OCI-LY7 (cell line): ENCODE results near the gene MAP3K8. TPM values are rescaled to one million over a fixed set of nuclear protein-coding genes. Genes with fewer than 3 reads are reported as not detected.
A peak's percentile ranks its signal among the peaks of the same experiment; 100 is the strongest.

Source experiments
- Bru-seq: library from RNA; stranded (reverse); fragments of 400-500 nt; gene quantifications from one replicate; lab custom pipeline; 2021; lab: Mats Ljungman, UMichigan
- BruChase-seq, 2 experiments: library from RNA; stranded (reverse); fragments of 400-500 nt; gene quantifications; one replicate each; lab custom pipeline; 2021; lab: Mats Ljungman, UMichigan
- BruUV-seq: library from RNA; stranded (reverse); fragments of 400-500 nt; replicated peaks from 2 replicates; lab custom pipeline; 2021; lab: Mats Ljungman, UMichigan
- CTCF ChIA-PET: fragments of 300-600 bp; sonication (Branson Sonifier 250); formaldehyde crosslinking; loops from one replicate; lab custom pipeline; 2022; ENCODE audit warnings: antibody characterized with exemption; ENCODE audit not compliant: unreplicated experiment; lab: Charles Lee
- POLR2A ChIA-PET: fragments of 300-600 bp; sonication (Branson Sonifier 250); formaldehyde crosslinking; loops from one replicate; lab custom pipeline; 2022; ENCODE audit warnings: antibody characterized with exemption; lab: Charles Lee
- DNase-seq: peaks from one replicate; pipeline ENCODE4 v3.0.0-alpha.2; 2015; ENCODE audit warnings: low spot score
- H2AFZ ChIP-seq: fragments of 200-600 bp; sonication (generic), shearing (Covaris generic); 2 replicates; pipeline ENCODE4 v1.6.1; 2014; ENCODE audit warnings: mild to moderate bottlenecking, antibody characterized with exemption, low read length, moderate library complexity
- H3K27ac ChIP-seq: fragments of 200-600 bp; sonication (generic); 2 replicates; pipeline ENCODE4 v1.5.1; 2014; ENCODE audit warnings: mixed run types, low read depth, mild to moderate bottlenecking, moderate library complexity, low read length, inconsistent platforms; ENCODE audit not compliant: poor library complexity, severe bottlenecking
- H3K36me3 ChIP-seq: fragments of 200-600 bp; sonication (generic); 2 replicates; pipeline ENCODE4 v1.6.1; 2014; ENCODE audit warnings: mild to moderate bottlenecking, antibody characterized with exemption, low read length, moderate library complexity, mixed read lengths; ENCODE audit not compliant: insufficient read depth
- H3K4me1 ChIP-seq: fragments of 200-600 bp; sonication (generic); 2 replicates; pipeline ENCODE4 v1.5.1; 2014; ENCODE audit warnings: mild to moderate bottlenecking, low read length; ENCODE audit not compliant: insufficient read depth, poor library complexity, severe bottlenecking
- H3K4me2 ChIP-seq: fragments of 200-600 bp; sonication (generic); 2 replicates; pipeline ENCODE4 v1.6.1; 2014; ENCODE audit warnings: mild to moderate bottlenecking, low read length
- H3K4me3 ChIP-seq: fragments of 200-600 bp; sonication (generic); 2 replicates; pipeline ENCODE4 v1.5.1; 2014; ENCODE audit warnings: mild to moderate bottlenecking, low read depth, low read length; ENCODE audit not compliant: poor library complexity, severe bottlenecking
- H3K79me2 ChIP-seq: fragments of 200-600 bp; sonication (generic); 2 replicates; pipeline ENCODE4 v1.6.1; 2016; ENCODE audit warnings: low read depth, mild to moderate bottlenecking, low read length, moderate library complexity, mixed read lengths; ENCODE audit not compliant: insufficient read depth
- H3K9me2 ChIP-seq: fragments of 200-600 bp; sonication (generic); 2 replicates; pipeline ENCODE4 v1.6.1; 2016; ENCODE audit warnings: mild to moderate bottlenecking, low read length, mixed read lengths; ENCODE audit not compliant: insufficient read depth
- H3K9me3 ChIP-seq: fragments of 200-600 bp; sonication (generic); 2 replicates; pipeline ENCODE4 v1.6.1; 2014; ENCODE audit warnings: mild to moderate bottlenecking, mixed run types, low read length, mixed read lengths
- H4K20me1 ChIP-seq: fragments of 200-600 bp; sonication (generic); 2 replicates; pipeline ENCODE4 v1.6.1; 2014; ENCODE audit warnings: mild to moderate bottlenecking, antibody characterized with exemption, low read length, moderate library complexity, mixed read lengths; ENCODE audit not compliant: insufficient read depth
- EZH2phosphoT487 ChIP-seq: fragments of 200-600 bp; sonication (generic); IDR thresholded peaks from 2 replicates; pipeline ENCODE4 v1.6.1; 2018; ENCODE audit warnings: low read depth, borderline replicate concordance, mild to moderate bottlenecking, mixed run types, antibody characterized with exemption, low read length, moderate library complexity, mixed read lengths
- intact Hi-C: fragments of 100-400 bp; cut with micrococcal nuclease; formaldehyde crosslinking; loops from one replicate; pipeline ENCODE4 v1.10.0; 2022; ENCODE audit not compliant: unreplicated experiment
- long read RNA-seq: library from polyadenylated mRNA; stranded (forward); transcript quantifications from one replicate; pipeline ENCODE4 v2.0.0, GENCODE V29; 2022
- total RNA-seq, 2 experiments: library from RNA; depleted of rRNA in 1 of 2; stranded (reverse); fragments of >200 nt in 1 of 2; shearing (Covaris generic) in 1 of 2; gene quantifications; 2 replicates each; pipeline ENCODE4 v1.2.3, GENCODE V29; 2014 to 2022
- TF ChIP-seq, protein P1 (sequence below): fragments of 200-600 bp; sonication (generic); conservative IDR thresholded peaks from 2 replicates; pipeline ENCODE4 v1.5.1; 2014; ENCODE audit warnings: mild to moderate bottlenecking, antibody characterized with exemption, low read length, moderate library complexity, mixed read lengths

MAP3K8 gene
- 5.0 and 10.8 TPM in 2 replicates for total RNA-seq (2014; rRNA removed; shearing (Covaris generic))
- total RNA-seq (2022), result 21.6 and 21.9 TPM in 2 replicates
- percentile 67 among the genes with signal in this experiment for Bru-seq, nascent RNA
- percentile 51 among the genes with signal in this experiment for BruChase-seq, experiment 1, labeled RNA remaining after a 6-hour chase
- BruChase-seq, experiment 2, labeled RNA remaining after a 2-hour chase, result percentile 55 among the genes with signal in this experiment
- long read RNA-seq, partial matches to known transcripts, result 11 of 36 reads
- long read RNA-seq, other reads (novel, unspliced or antisense), result 16 of 36 reads

GRCh38 chr10:30433730-30434272 is at the start of gene MAP3K8:
Gene MAP3K8 (plus strand): TSS chr10:30434184. CDS start chr10:30438939, 4,755 bp downstream.
- TF ChIP-seq, protein P1, sequence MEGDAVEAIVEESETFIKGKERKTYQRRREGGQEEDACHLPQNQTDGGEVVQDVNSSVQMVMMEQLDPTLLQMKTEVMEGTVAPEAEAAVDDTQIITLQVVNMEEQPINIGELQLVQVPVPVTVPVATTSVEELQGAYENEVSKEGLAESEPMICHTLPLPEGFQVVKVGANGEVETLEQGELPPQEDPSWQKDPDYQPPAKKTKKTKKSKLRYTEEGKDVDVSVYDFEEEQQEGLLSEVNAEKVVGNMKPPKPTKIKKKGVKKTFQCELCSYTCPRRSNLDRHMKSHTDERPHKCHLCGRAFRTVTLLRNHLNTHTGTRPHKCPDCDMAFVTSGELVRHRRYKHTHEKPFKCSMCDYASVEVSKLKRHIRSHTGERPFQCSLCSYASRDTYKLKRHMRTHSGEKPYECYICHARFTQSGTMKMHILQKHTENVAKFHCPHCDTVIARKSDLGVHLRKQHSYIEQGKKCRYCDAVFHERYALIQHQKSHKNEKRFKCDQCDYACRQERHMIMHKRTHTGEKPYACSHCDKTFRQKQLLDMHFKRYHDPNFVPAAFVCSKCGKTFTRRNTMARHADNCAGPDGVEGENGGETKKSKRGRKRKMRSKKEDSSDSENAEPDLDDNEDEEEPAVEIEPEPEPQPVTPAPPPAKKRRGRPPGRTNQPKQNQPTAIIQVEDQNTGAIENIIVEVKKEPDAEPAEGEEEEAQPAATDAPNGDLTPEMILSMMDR, result no peak
- no peak for TF ChIP-seq EZH2phosphoT487
- ChIA-PET CTCF (interaction anchor here (0.6 kb wide), 1 partner anchor 157 kb away, joined by 3 read pairs; no protein-coding TSS in a partner anchor), POLR2A (interaction anchor here (0.7 to 2.3 kb wide), 11 partner anchors 9 to 96 kb away, joined by 3 to 9 read pairs (median 3); no protein-coding TSS in a partner anchor)
- H4K20me1 ChIP-seq, result no peaks in the 10 kb centered on the region
- no TSS peak for BruUV-seq
- H3K36me3 ChIP-seq, result peaks cover 3% of the 10 kb centered on the region
- peaks cover 43% of the 10 kb centered on the region for H3K79me2 ChIP-seq
- DNase-seq, result peak; percentile 85
- peak within 1 kb of the TSS; percentile 91 for H3K4me2 ChIP-seq
- peak within 1 kb of the TSS; percentile 51 for H3K27ac ChIP-seq
- peaks cover 51% of the 10 kb centered on the region for H3K4me1 ChIP-seq
- H3K9me3 ChIP-seq, result no peaks in the 10 kb centered on the region
- H2AFZ ChIP-seq, result peak within 1 kb of the TSS; percentile 79
- H3K4me3 ChIP-seq, result peak within 1 kb of the TSS; percentile 94
- intact Hi-C loops, result loop anchor here (1.0 kb wide), 2 partner anchors 18 to 96 kb away; no protein-coding TSS in a partner anchor
- no peaks in the 10 kb centered on the region for H3K9me2 ChIP-seq

DNA sequence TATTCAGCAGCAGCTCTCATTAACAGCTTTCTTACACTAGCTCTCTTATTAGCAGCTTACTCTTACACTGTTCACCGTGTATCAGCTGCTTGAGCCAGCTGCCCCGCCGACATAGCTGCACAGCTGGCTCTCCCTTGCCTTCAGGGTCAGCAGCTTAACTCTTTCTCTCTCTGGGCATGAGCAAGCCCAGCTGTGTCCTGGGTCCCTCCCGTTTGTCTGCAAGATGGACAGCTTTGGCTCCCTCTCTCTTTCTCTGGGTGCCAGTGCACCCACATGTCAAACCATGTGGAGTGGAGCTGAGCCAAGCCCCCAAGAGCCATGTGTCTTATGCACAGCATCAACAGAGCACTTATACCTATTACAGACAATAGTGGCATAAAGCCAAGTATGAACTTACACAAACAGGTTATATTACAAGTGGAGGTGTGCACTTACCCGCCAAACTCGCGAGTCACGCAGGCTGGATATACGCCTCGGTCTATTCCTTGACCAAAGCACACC is 49.2 kb upstream of the MAP3K8 start:
- Histone ChIP-seq H2AFZ (no peak overlapping the region), H3K9me3 (no peaks in the 10 kb centered on the region), H3K4me1 (no peaks in the 10 kb centered on the region), H3K4me2 (no peak overlapping the region), H4K20me1 (no peaks in the 10 kb centered on the region), H3K36me3 (no peaks in the 10 kb centered on the region), H3K27ac (no peak overlapping the region), H3K4me3 (no peak overlapping the region), H3K9me2 (no peaks in the 10 kb centered on the region), H3K79me2 (no peaks in the 10 kb centered on the region)
- POLR2A ChIA-PET, result interaction anchor here (1.4 kb wide), 1 partner anchor 10 kb away, joined by 4 read pairs; no protein-coding TSS in a partner anchor
- TF ChIP-seq EZH2phosphoT487, result no peak
- TF ChIP-seq, protein P1, result peak; percentile 62
- CTCF ChIA-PET, result interaction anchor here (0.9 to 1.5 kb wide), 2 partner anchors 10 to 25 kb away, joined by 3 to 5 read pairs; no protein-coding TSS in a partner anchor
- peak; percentile 36 for DNase-seq
- intact Hi-C loops, result loop anchor here (2.0 kb wide), 1 partner anchor 24 kb away; no protein-coding TSS in a partner anchor
- BruUV-seq, result no TSS peak
